Tibial nerve (tissue), 4 donors: ENCODE results near the gene IZUMO4. TPM values are rescaled to one million over a fixed set of nuclear protein-coding genes. Genes with fewer than 3 reads are reported as not detected.
A peak's percentile ranks its signal among the peaks of the same experiment; 100 is the strongest.

Source experiments
- DNase-seq, 2 donors: peaks; one replicate each; pipeline ENCODE4 v3.0.0-alpha.2; 2019; ENCODE audit warnings: low spot score in 2 of 2
- H3K27ac ChIP-seq, 4 donors: fragments of 200-600 bp; sonication (generic) in 3 of 4; one replicate each; pipeline ENCODE4 v1.5.1; 2017 to 2019; ENCODE audit warnings: mild to moderate bottlenecking in 1 of 4
- H3K27me3 ChIP-seq, 2 donors: fragments of 200-600 bp; sonication (generic) in 1 of 2; one replicate each; pipeline versions ENCODE4 v1.5.1 to v1.6.0; 2017 to 2019
- H3K36me3 ChIP-seq, 3 donors: fragments of 200-600 bp; sonication (generic); one replicate each; pipeline ENCODE4 v1.5.1; 2018 to 2019
- H3K4me1 ChIP-seq, 4 donors: fragments of 200-600 bp; sonication (generic) in 3 of 4; one replicate each; pipeline ENCODE4 v1.5.1; 2017 to 2019
- H3K4me3 ChIP-seq, 4 donors: fragments of 200-600 bp; sonication (generic) in 3 of 4; one replicate each; pipeline ENCODE4 v1.5.1; 2017 to 2019; ENCODE audit warnings: mild to moderate bottlenecking in 1 of 4, moderate library complexity in 1 of 4
- H3K9me3 ChIP-seq, 4 donors: fragments of 200-600 bp; sonication (generic) in 3 of 4; one replicate each; pipeline ENCODE4 v1.5.1; 2017 to 2019
- EP300 ChIP-seq, 2 donors: sonication (generic); formaldehyde crosslinking; IDR thresholded peaks; one replicate each; pipeline ENCODE4 v1.6.1; 2017; ENCODE audit warnings: antibody characterized with exemption in 2 of 2, mild to moderate bottlenecking in 1 of 2
- POLR2A ChIP-seq, 2 donors: fragments of 450-650 bp; IDR thresholded peaks; one replicate each; pipeline ENCODE4 v1.6.1; 2017; ENCODE audit warnings: antibody characterized with exemption in 2 of 2, mild to moderate bottlenecking in 2 of 2, moderate library complexity in 2 of 2
- WGBS, 2 donors: methylation state at CpG; one replicate each; pipeline ENCODE4 v1.1.5; 2018; 5-methylcytosine and 5-hydroxymethylcytosine counted together
- total RNA-seq, 4 donors: library from RNA; depleted of rRNA; stranded (reverse); fragments of >200 nt; gene quantifications; one replicate each; pipeline ENCODE4 v1.1.0, GENCODE V29; 2016
- TF ChIP-seq, protein P1 (sequence below), 5 experiments: fragments of 200-600 bp in 3 of 5; fragments of 450-650 bp in 2 of 5; sonication (generic) in 3 of 5; IDR thresholded peaks; one replicate each; pipeline ENCODE4 v1.5.1; 2016 to 2019; ENCODE audit warnings: antibody characterized with exemption in 5 of 5, mild to moderate bottlenecking in 3 of 5, moderate library complexity in 2 of 5

Gene IZUMO4
- total RNA-seq, 4 donors from 2014 or later = 28.6 to 46.3 (median 33.2) TPM

DNA sequence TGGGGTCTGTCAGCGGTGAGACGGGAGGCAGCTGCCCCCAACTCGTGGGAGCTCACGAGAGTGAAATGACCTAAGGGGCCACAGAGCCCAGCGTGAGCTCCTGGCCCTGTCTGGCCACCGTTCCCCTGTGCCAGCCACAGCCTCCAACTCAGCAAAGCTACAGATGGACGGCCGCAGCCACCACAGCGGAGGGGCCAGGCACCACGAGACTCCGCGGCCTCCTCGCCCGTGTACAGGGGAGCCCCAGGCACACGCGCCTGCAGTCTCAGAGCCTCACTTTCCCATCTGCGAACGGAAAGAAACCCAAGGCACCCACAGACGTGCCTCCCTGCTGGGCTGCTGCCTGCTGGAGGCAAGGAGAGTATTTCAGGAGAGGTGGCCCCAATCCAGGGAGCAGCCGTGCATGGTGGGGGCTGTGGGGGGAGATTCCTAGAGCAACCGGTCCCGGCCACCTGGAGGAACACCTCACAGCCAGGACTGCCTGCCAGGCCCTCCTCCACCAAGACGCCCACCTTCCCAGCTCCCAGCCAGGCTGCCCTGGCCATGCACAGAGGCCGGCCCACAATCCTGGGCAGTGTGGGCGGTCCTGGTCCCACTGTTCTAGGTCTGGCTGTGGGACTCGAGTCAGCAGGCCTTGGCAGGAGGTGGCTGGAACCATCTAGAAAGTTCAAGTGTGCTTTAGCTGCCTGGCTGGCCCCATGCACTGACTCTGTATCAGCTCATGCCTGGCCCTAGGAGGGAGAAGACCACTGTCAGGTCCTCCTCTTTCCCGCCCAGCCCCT is 47.6 kb upstream of the IZUMO4 start:
- H3K36me3 ChIP-seq = peaks cover 0 to 33% (median 9%) of the 10 kb centered on the region in 3 donors
- peak overlapping the region; percentile 94 to 100 (median 98) for H3K4me3 ChIP-seq
- H3K27me3 ChIP-seq = no peaks in the 10 kb centered on the region
- peak overlapping the region; percentile 99 for H3K27ac ChIP-seq
- TF ChIP-seq EP300 (IDR thresholded peaks at IDR 0.05) = peak; percentile 41 to 76
- TF ChIP-seq, protein P1, sequence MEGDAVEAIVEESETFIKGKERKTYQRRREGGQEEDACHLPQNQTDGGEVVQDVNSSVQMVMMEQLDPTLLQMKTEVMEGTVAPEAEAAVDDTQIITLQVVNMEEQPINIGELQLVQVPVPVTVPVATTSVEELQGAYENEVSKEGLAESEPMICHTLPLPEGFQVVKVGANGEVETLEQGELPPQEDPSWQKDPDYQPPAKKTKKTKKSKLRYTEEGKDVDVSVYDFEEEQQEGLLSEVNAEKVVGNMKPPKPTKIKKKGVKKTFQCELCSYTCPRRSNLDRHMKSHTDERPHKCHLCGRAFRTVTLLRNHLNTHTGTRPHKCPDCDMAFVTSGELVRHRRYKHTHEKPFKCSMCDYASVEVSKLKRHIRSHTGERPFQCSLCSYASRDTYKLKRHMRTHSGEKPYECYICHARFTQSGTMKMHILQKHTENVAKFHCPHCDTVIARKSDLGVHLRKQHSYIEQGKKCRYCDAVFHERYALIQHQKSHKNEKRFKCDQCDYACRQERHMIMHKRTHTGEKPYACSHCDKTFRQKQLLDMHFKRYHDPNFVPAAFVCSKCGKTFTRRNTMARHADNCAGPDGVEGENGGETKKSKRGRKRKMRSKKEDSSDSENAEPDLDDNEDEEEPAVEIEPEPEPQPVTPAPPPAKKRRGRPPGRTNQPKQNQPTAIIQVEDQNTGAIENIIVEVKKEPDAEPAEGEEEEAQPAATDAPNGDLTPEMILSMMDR (IDR thresholded peaks at IDR 0.05) = no peak
- 9 to 16% methylated on average over 7 of the region's 27 CpGs for WGBS, 2 donors
- DNase-seq = no peak
- H3K4me1 ChIP-seq = peaks cover 0 to 74% (median 64%) of the 10 kb centered on the region in 4 donors
- H3K9me3 ChIP-seq = no peaks in the 10 kb centered on the region

DNA sequence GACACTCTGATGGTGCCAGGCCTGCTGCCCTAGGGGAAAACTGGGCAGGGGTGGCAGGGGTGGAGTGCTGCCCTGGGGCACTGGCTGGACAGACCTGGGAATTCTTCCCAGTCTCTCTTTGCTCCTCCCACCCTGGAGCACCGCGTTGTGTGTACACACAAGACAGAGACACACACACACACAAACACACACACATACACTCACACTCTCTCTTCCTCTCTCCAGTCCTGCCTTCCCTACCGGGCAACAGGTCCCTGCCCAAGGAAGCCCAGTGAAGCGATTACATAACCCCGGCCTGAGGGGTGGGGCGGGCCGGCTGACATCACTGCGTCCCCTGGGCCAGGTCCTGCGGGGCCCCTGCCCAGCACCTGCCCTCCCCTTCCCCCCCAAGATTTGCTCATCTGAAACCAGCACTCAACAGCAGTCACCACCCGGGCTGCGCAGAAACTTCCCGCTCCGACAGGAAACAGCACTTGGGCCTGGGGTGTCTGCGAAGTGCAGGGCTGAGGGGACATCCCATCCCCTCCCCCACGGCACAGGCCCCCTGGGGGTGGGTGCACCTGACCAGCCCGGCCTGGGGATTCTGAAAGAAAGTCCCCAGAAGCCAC is 46.9 kb upstream of the IZUMO4 start:
- H3K27ac ChIP-seq = peak overlapping the region; percentile 99
- peaks cover 0 to 26% (median 9%) of the 10 kb centered on the region in 3 donors for H3K36me3 ChIP-seq
- DNase-seq = peak; percentile 80 to 81
- 0% methylated on average over 16 of the region's 16 CpGs for WGBS, 2 donors
- H3K4me1 ChIP-seq = peaks cover 0 to 74% (median 61%) of the 10 kb centered on the region in 4 donors
- H3K9me3 ChIP-seq = no peaks in the 10 kb centered on the region
- TF ChIP-seq, protein P1 (IDR thresholded peaks at IDR 0.05) = peak in 1 of 5 experiments; percentile 15
- TF ChIP-seq EP300 (IDR thresholded peaks at IDR 0.05) = peak; percentile 76 to 89
- peak in 1 of 2 donors; percentile 79 for TF ChIP-seq POLR2A (IDR thresholded peaks at IDR 0.05)
- H3K27me3 ChIP-seq = no peaks in the 10 kb centered on the region
- H3K4me3 ChIP-seq = peak overlapping the region; percentile 94 to 100 (median 98)

DNA sequence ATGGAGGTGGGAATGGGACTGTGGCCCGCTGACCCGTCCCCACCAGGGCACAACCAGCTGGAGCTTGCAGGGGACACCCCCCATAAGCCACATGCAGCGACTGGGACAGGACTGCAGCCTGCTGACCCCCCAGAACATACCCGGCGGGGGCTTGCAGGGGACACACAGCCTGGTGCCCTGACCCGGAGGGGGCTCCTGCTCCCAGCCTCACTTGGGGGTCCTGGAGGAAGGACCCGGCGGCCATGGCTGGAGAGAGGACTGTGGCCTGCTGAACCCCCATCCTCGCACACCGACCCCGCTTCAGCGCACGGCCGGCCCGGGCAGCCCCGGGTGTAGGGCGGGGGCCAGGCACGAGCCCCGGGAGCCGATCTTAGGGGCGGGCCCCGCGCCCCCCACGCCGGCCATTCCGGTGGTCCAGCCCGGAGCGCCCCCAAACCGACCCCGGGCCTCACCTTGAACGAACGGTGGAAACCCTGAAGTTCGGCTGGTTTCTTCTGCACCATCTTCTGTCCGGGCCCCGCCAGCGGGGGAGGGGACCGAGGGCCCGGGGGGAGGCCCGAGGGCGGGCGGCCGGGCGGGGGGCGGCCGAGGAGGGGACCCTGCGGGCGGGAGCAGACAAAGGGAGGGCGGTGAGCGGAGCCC is 46.2 kb upstream of the IZUMO4 start:
- Histone ChIP-seq H3K36me3 (peaks cover 0 to 20% (median 9%) of the 10 kb centered on the region in 3 donors), H3K27me3 (no peaks in the 10 kb centered on the region), H3K4me1 (peaks cover 2 to 74% (median 61%) of the 10 kb centered on the region in 4 donors), H3K9me3 (no peaks in the 10 kb centered on the region), H3K4me3 (peak overlapping the region; percentile 94 to 100 (median 98)), H3K27ac (peak overlapping the region; percentile 99)
- 0% methylated on average over 4 to 29 of the region's 49 CpGs for WGBS, 2 donors
- DNase-seq = no peak
- no peak for TF ChIP-seq POLR2A (IDR thresholded peaks at IDR 0.05)
- TF ChIP-seq, protein P1 (IDR thresholded peaks at IDR 0.05) = no peak
- TF ChIP-seq EP300 (IDR thresholded peaks at IDR 0.05) = no peak

DNA sequence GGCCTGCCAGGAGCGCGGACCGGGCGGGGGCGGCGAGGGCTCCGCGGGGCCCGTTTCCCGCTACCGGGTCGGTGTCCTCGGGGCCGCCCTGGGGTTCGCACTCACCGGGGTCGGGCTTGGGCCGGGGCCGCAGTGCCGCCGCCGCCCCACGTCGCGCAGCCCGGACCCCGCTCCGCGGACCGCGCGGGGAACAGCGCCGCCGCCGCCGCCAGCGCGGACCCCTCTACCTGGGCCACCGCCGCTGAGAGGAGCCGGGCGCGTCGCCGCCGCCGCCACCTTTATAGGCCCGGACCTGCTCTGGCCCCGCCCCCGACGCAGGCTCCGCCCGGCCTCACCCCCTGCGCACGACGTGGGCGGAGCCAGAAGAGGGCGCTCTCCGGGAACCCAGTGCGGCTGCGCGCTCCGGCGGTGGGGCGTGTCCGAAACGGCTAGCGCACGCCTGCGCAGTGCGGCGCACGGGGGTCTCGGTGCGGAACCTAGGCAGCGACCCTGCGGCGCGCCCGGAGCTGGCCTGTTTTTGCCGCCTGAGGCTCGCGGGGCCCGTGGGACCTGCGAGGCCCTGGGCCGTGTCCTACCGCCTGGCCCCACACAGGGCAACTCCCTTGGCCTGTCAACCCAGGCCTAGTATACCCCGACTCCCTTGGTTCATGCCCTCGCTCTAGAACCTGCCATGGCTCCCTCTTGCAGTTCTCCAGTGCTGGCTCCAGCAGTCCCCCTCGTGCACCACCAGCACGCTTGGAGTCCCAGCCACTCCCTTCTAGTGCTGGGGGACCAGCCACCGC is 45.5 kb upstream of the IZUMO4 start, which contains the start of gene MKNK2:
TSS of gene MKNK2 (minus strand) at position 254 of the 782 bp plus-strand sequence. CDS start 393 bp downstream, outside the sequence.
- peaks cover 9 to 74% (median 62%) of the 10 kb centered on the region in 4 donors for H3K4me1 ChIP-seq

More for the DNA sequence above, 45.5 kb upstream of the IZUMO4 start, which contains the start of gene MKNK2:
- TF ChIP-seq, protein P1 (IDR thresholded peaks at IDR 0.05) = peak; percentile 56 to 82 (median 79)
- TF ChIP-seq POLR2A (IDR thresholded peaks at IDR 0.05) (peak; percentile 100), EP300 (IDR thresholded peaks at IDR 0.05) (peak; percentile 94 to 98)
- DNase-seq = peak; percentile 89 to 94
- Histone ChIP-seq H3K4me3 (peak within 1 kb of the TSS; percentile 94 to 100 (median 98)), H3K36me3 (peaks cover 0 to 12% (median 4%) of the 10 kb centered on the region in 3 donors), H3K9me3 (no peaks in the 10 kb centered on the region), H3K27ac (peak within 1 kb of the TSS; percentile 99 to 100 (median 99)), H3K27me3 (no peaks in the 10 kb centered on the region)
- 3 to 19% methylated on average over 6 to 36 of the region's 93 CpGs for WGBS, 2 donors
